GM12892 (cell line): Measurements from ENCODE around the gene PCDHGC4.

ENCODE experiments used
- POLR2A ChIP-seq: IDR thresholded peaks from 2 replicates; pipeline ENCODE4 v1.6.1; 2011; ENCODE audit warnings: low read depth, low read length, control low read depth
- POLR2AphosphoS5 ChIP-seq: IDR thresholded peaks from 2 replicates; pipeline ENCODE4 v1.6.1; 2011; ENCODE audit warnings: low read depth, low read length, control low read depth
- TAF1 ChIP-seq: IDR thresholded peaks from 2 replicates; pipeline ENCODE4 v1.6.1; 2011; ENCODE audit warnings: low read depth, mild to moderate bottlenecking, control low read depth, low read length, borderline replicate concordance

DNA sequence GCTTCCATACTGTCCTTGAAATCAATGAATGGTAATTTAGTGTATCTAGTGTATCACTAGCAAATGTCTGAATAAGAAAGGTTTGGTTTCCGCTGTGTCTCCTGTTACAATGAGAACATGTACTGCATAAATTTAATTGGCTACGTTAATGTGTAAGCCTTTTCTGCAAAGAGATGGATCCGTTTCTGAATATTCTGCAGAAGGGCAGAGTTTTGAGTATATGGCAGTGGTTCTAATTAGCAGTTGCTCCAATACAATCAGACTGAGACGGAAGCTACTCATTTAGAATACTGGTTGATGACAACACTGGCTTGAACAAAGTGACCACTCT, 555 bp upstream of the PCDHGC4 start:
- no peak for TF ChIP-seq POLR2AphosphoS5
- TF ChIP-seq POLR2A = no peak
- no peak for TF ChIP-seq TAF1
